ENCODE measurements around the gene SBF2. TPM values are rescaled to one million over a fixed set of nuclear protein-coding genes. Genes with fewer than 3 reads are reported as not detected.

Gene SBF2
- total RNA-seq, 1 donor from 2014 or later = 21.1 TPM

DNA sequence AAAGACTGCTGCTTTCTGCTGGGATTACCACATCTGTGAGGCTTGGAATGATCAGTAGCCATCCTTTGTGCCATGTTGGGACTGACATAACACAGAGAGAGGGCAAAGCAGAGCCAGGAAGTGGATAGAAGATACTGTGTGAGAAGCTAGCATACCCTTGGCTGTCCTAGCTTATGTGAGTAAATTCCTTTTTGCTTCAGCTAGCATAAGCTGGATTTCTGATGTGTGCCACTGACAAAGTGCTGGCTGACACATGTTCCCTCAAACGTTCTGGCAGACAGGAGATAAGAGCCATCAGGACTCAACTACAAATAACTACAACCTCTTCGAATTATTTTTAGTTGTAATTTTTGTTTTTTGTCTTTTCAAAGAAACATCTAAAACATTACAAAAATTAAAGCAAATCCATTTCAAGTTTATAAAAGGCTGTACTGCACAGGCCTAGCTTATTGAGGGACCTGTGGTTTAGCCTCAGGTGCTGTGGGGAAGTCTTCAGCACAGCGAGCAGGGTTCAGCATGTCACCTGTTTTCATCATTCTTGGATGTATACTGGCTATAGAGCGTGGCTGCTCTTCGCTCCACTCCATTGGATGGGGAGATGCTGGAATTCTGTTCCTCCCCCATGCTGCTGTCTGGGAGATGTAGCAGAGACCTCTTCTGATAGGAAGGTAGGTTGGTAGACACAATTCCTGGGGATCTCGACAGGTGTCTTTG, 509.3 kb downstream of the SBF2 start:
- no peak for DNase-seq (ENCODE audit: low read depth)
- TF ChIP-seq, protein P1, sequence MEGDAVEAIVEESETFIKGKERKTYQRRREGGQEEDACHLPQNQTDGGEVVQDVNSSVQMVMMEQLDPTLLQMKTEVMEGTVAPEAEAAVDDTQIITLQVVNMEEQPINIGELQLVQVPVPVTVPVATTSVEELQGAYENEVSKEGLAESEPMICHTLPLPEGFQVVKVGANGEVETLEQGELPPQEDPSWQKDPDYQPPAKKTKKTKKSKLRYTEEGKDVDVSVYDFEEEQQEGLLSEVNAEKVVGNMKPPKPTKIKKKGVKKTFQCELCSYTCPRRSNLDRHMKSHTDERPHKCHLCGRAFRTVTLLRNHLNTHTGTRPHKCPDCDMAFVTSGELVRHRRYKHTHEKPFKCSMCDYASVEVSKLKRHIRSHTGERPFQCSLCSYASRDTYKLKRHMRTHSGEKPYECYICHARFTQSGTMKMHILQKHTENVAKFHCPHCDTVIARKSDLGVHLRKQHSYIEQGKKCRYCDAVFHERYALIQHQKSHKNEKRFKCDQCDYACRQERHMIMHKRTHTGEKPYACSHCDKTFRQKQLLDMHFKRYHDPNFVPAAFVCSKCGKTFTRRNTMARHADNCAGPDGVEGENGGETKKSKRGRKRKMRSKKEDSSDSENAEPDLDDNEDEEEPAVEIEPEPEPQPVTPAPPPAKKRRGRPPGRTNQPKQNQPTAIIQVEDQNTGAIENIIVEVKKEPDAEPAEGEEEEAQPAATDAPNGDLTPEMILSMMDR (IDR thresholded peaks at IDR 0.05; ENCODE audit: insufficient read depth, low read length, poor library complexity, severe bottlenecking) = no peak
- H3K4me3 ChIP-seq (ENCODE audit: low read depth, low read length) = no peak overlapping the region
- H3K36me3 ChIP-seq (ENCODE audit: control insufficient read depth, insufficient read depth, low read length) = peaks cover 2% of the 10 kb centered on the region
- H3K27me3 ChIP-seq (ENCODE audit: control insufficient read depth, insufficient read depth, low read length) = no peaks in the 10 kb centered on the region

DNA sequence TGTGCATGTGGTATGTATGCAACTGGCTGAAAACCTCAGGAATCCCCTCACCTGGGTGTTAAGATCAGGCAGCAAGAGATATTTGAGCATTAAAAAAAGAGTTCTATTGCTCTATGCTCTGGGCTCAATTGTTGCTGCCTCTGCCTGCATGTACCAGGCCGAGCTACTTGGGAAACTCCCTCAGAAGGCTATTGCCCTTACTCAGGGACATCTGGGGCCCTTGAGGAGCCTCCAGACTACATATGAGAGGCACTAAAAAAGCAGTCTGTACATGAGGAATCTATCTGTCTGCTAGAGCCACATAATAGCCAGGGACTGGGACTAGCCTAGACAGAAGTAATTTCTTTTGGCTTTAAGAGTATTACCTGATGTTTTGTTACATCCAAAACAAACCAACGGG, 510.0 kb downstream of the SBF2 start:
- Histone ChIP-seq H3K27me3 (ENCODE audit: control insufficient read depth, insufficient read depth, low read length) (no peaks in the 10 kb centered on the region), H3K4me3 (ENCODE audit: low read depth, low read length) (no peak overlapping the region), H3K36me3 (ENCODE audit: control insufficient read depth, insufficient read depth, low read length) (peaks cover 2% of the 10 kb centered on the region)
- TF ChIP-seq, protein P1 (IDR thresholded peaks at IDR 0.05; ENCODE audit: insufficient read depth, low read length, poor library complexity, severe bottlenecking) = no peak
- no peak for DNase-seq (ENCODE audit: low read depth)

DNA sequence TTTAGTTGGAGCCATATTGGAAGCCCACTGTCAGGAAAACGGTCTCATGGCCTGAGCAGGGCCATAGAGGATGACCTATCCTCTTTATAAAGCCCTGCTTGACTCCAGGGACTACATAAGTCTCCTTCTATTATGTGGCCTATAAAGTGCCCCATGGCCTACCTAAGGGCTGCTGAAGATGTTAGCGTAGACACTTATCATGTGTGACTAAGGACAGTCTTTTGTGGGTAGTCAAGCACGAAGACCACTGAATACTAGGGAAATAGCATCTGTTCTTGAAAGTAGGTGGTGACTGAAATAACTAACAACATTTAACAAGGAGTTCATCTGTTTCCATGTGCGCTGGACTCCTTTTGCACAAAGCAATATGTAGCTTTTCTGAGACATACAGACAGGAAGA, 513.1 kb downstream of the SBF2 start:
- H3K36me3 ChIP-seq (ENCODE audit: control insufficient read depth, insufficient read depth, low read length) = peaks cover 1% of the 10 kb centered on the region
- H3K4me3 ChIP-seq (ENCODE audit: low read depth, low read length) = no peak overlapping the region
- no peaks in the 10 kb centered on the region for H3K27me3 ChIP-seq (ENCODE audit: control insufficient read depth, insufficient read depth, low read length)
- TF ChIP-seq, protein P1 (IDR thresholded peaks at IDR 0.05; ENCODE audit: insufficient read depth, low read length, poor library complexity, severe bottlenecking) = no peak
- no peak for DNase-seq (ENCODE audit: low read depth)

DNA sequence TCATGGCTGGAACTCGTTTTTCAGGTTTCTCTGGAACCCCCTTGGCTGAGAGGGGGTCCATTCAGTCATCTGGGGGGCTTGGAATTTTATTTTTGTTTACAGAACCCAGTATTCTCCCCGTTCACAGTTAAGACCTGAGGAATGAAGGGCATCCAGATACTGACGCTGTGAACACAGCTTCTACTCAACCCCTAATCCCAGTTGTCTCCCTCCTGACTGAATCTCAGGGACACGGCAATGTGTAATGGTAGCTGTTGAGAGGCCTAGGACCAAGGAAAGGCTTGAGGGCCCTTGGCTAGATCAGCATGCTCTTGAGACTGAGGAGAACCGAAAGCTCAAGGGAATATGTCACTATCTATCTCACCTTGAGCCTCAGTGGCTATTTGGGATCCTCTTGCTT, 516.5 kb downstream of the SBF2 start:
- TF ChIP-seq, protein P1 (IDR thresholded peaks at IDR 0.05; ENCODE audit: insufficient read depth, low read length, poor library complexity, severe bottlenecking) = no peak
- Histone ChIP-seq H3K4me3 (ENCODE audit: low read depth, low read length) (no peak overlapping the region), H3K27me3 (ENCODE audit: control insufficient read depth, insufficient read depth, low read length) (no peaks in the 10 kb centered on the region), H3K36me3 (ENCODE audit: control insufficient read depth, insufficient read depth, low read length) (peaks cover 1% of the 10 kb centered on the region)
- no peak for DNase-seq (ENCODE audit: low read depth)

DNA sequence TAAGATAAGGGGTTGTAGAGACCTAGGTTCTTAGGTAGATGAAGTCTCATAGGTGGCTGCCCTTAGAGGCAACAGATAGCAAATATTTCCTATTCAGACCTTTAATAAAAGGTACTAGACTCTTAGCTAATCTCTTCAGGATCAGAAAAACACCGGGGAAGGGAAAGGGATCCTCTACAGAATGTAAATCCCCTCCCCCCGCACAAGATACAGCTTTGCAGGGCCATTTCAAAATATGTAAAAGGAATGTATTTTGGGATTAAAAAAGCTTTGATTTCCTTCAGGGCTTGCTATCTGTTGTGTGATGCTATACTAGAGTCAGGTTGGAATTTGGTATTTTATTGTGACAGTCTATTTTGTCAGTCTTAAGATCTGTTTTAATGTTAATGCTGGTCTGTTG, 517.0 kb downstream of the SBF2 start:
- peaks cover 1% of the 10 kb centered on the region for H3K36me3 ChIP-seq (ENCODE audit: control insufficient read depth, insufficient read depth, low read length)
- DNase-seq (ENCODE audit: low read depth) = no peak
- TF ChIP-seq, protein P1 (IDR thresholded peaks at IDR 0.05; ENCODE audit: insufficient read depth, low read length, poor library complexity, severe bottlenecking) = no peak
- no peaks in the 10 kb centered on the region for H3K27me3 ChIP-seq (ENCODE audit: control insufficient read depth, insufficient read depth, low read length)
- no peak overlapping the region for H3K4me3 ChIP-seq (ENCODE audit: low read depth, low read length)

DNA sequence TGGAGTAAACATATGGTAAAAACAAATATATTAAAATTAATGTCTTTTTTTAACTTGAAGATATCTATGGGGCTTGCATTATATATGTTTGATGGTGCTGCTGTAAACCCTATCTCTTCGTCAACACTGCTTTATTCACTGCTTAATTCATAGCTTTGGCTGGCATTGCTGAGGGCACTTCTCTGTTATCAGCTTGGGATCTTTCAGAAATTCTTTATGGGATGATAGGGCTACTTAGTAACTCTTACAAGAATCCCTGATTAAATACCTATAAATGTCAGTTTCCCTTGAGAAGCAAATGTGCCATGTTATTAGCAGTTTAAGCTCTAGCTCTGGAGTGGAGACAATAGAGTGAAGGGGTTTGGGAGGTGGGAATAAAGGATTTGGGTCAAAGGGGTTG, 517.8 kb downstream of the SBF2 start:
- no peak for DNase-seq (ENCODE audit: low read depth)
- Histone ChIP-seq H3K36me3 (ENCODE audit: control insufficient read depth, insufficient read depth, low read length) (peaks cover 1% of the 10 kb centered on the region), H3K4me3 (ENCODE audit: low read depth, low read length) (no peak overlapping the region), H3K27me3 (ENCODE audit: control insufficient read depth, insufficient read depth, low read length) (no peaks in the 10 kb centered on the region)
- TF ChIP-seq, protein P1 (IDR thresholded peaks at IDR 0.05; ENCODE audit: insufficient read depth, low read length, poor library complexity, severe bottlenecking) = no peak
